OCI-LY1 (cell line): ENCODE data around the gene SMIM31.

Experiments
- EZH2 ChIP-seq: fragments of 200-600 bp; sonication (generic), shearing (Covaris generic); IDR thresholded peaks from 2 replicates; pipeline ENCODE4 v1.8.0; 2017; ENCODE audit warnings: borderline replicate concordance, mixed run types, mild to moderate bottlenecking, antibody characterized with exemption, low read length, moderate library complexity, mixed read lengths
- TF ChIP-seq, protein P1 (sequence below): fragments of 200-600 bp; sonication (generic), shearing (Covaris generic); IDR thresholded peaks from 2 replicates; pipeline ENCODE4 v1.5.1; 2017; ENCODE audit warnings: mild to moderate bottlenecking, antibody characterized with exemption, low read length, moderate library complexity, mixed read lengths

- TF ChIP-seq, protein P1, sequence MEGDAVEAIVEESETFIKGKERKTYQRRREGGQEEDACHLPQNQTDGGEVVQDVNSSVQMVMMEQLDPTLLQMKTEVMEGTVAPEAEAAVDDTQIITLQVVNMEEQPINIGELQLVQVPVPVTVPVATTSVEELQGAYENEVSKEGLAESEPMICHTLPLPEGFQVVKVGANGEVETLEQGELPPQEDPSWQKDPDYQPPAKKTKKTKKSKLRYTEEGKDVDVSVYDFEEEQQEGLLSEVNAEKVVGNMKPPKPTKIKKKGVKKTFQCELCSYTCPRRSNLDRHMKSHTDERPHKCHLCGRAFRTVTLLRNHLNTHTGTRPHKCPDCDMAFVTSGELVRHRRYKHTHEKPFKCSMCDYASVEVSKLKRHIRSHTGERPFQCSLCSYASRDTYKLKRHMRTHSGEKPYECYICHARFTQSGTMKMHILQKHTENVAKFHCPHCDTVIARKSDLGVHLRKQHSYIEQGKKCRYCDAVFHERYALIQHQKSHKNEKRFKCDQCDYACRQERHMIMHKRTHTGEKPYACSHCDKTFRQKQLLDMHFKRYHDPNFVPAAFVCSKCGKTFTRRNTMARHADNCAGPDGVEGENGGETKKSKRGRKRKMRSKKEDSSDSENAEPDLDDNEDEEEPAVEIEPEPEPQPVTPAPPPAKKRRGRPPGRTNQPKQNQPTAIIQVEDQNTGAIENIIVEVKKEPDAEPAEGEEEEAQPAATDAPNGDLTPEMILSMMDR: no peak
- TF ChIP-seq EZH2: no peak
Observed at GRCh38 chr4:164799410-164799809, 45.5 kb downstream of the SMIM31 start.
